HG03095 (cell line): Measurements from ENCODE around the gene EGFL7.
"Not testable (repeated sequence)": the region's sequence is repeated elsewhere in the genome, so short reads cannot be mapped to it uniquely, and the experiment has no call there.

Experiments
- ATAC-seq: cut with Tn5 transposase; IDR thresholded peaks from one replicate; pipeline ENCODE4 v1.9.1; 2021; ENCODE audit warnings: moderate library complexity; ENCODE audit not compliant: unreplicated experiment

The EGFL7 gene

DNA sequence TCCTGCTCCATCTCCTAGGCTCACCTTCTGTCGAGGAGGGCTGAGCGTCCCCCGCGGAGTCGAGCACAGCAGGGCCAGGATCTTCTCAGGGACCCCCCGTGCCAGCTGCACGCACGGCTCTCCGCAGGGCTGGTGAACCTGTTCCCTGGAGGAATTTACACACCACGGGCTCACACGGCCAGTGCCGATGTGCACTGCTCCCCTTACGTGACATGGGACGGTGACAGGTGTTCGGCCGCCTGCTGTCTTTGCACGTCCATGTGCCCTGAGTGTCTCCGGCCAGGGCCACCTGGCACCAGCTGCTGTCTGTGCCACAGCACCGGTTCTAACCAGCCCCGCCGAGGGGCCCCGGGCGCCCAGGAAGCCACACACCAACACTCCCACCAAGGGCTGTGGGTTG lies 33.2 kb downstream of the EGFL7 start:
- no peak for ATAC-seq

DNA sequence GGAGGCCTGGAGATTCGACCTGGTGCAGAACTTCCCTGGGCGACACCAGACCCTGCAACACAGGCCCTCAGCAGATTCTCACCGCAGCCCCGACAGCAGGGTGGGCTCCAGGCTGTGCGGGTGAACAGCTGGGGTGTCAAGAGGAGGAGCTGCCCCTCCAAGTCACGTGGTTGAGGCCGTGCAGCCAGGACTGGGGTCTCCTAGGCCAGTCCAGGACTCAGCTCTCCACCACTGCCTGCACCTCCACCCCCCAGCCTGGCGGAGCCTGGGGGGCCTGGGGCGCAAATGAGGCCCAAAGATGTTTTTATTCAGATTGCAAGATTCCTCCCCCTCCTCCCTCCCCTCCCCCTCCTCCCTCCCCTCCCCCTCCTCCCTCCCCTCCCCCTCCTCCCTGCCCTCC lies 33.8 kb downstream of the EGFL7 start:
- ATAC-seq: no peak

DNA sequence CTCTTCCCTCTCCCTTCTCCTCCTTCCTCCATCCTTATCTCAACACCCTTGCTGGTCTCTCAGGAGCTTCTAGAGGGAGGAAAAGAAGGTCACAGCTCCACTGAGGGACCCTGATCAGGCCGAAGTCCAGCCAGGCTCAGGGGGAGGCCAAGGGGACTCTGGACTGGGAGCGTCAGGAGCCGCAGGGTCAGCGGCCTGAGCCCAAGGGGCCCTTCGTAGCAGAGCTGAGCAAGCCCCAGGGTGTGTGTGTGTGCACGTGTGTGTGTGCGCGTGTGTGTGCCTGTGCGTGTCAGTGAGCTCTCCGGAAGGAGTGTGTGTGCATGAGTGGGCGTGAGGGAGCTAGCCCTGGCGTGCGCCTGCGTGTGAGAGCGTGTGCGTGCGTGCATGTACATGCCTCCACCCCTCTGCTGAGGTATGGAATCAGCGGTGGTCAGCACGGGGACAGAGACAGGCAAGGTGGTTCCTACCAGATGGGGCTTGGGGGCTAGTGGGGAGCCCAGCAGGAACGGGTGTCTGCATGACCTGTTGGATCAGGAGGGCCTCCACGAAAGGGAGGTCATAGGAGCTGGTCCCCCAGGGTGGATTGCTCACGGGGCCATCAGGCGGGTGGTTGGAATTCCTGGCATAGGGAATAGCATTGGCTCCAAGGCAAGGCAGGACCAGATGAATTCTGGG lies 34.6 kb downstream of the EGFL7 start:
- no peak for ATAC-seq

DNA sequence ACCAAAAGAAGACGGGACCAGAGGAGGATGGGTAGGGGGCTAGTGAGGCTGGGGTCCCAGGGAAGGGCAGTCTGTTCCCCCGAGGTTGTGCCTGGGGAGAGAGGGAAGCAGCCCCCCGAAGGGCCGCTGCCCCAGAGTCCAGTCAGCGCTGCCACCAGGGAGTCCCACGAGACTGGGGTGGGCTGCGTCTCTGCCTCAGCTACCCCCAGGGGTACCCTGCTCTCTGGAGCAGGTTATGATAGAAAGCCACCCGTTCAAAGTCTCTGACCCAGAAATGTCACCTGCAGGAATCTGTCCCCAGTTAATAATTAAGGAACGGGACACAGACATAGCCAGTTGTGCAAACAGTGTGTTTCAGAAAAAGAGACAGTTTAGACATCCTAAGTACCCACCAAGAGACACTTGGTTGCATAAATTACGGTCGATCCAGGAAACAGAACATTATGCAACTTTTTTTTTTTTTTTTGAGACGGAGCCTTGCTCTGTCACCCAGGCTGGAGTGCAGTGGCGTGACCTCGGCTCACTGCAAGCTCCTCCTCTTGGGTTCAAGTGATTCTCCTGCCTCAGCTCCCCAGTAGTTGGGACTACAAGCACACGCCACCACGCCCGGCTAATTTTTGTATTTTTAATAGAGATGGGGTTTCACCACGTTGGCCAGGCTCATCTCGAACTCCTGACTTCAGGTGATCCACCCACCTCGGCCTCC lies 35.3 kb downstream of the EGFL7 start:
- ATAC-seq: no peak

DNA sequence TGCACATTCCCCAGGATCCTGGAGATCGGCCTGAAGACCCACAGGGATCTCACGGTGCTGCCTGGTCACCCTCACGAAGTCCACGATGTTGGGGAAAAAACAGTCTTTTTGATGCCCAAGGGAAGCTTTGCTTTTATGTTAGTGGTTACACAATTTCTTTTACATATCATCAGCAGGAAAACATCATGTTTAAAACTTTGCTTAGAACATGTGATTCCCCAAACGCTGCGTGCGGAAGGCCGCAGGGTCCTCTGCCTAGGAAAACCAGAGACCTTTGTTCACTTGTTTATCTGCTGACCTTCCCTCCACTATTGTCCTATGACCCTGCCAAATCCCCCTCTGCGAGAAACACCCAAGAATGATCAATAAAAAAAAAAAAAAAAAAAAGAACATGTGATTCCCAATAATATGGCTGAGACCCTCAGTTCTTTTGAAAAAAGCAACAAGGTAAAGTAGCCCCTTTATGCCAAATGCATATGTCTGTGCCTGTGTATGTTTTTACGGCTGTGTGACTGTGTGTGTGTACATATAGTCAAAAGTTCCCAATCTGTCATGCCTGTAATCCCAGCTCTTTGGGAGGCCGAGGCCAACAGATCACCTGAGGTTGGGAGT lies 36.0 kb downstream of the EGFL7 start:
- ATAC-seq: no peak

DNA sequence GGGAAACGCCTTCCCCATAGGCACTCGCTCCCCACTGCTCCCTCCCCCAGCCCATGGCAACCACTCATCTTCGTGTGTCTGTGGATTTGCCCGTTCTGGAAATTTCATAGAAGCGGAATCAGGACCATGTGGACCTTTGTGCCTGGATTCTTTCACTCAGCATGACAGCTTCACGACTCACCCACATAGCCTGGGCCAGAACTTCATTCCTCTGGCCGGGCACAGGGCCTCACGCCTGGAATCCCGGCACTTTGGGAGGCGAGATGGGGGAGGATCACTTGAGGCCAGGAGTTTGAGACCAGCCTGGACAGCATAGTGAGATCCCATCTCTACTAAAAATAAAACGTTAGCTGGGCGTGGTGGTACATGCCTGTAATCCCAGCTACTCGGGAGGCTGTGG lies 37.6 kb downstream of the EGFL7 start:
- ATAC-seq: no peak

DNA sequence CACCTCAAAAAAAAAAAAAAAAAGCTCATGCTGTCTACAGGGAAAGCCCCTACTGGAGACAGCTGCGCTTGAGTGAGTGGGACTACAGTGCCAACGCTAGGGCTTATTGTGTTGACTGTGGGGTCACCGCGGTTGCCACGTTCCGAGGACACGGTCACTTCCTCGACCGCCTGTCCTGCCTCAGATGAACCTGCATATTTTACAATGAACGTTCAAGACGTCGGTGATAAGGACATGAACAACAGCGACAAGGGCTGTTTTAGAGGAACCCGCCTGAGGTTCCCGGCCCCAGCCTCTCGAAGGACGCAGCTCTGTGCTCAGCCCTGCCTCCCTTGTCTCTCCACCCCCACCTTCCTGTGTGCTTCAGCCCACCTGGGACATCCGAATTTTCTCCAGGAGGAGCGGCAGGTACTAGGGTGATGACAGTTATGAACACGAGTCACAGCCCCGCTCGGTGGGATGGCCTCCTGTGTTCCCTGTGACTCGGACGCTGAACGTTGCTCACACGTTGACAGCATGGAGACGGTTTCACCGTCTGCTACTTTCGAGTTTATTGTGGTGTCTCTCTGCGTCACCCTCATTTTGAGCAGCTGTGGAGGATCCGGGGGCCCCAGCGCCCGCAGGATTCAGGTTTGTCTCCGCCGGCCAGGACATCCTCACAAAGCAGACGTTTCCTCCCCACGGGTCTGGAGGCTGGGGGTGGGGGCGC lies 38.4 kb downstream of the EGFL7 start:
- peak; percentile 57 for ATAC-seq

DNA sequence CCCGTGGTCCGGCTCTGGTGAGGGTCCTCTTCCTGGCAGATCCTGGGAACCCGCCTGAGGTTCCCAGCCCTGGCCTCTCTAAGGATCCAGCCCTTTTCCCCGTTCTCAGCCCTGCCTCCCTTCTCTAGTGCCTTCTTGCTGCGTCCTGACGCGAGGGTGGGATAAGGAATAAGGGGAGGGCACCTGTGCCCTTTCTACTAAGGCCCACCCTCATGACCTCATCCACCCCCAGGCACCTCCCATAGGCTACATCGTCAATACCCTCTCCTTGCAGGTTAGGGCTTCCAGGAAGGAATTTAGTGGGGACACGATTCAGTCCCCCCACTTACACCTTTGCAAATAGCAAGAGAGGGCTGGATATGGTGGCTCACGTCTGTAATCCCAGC lies 38.9 kb downstream of the EGFL7 start:
- peak; percentile 9 for ATAC-seq

DNA sequence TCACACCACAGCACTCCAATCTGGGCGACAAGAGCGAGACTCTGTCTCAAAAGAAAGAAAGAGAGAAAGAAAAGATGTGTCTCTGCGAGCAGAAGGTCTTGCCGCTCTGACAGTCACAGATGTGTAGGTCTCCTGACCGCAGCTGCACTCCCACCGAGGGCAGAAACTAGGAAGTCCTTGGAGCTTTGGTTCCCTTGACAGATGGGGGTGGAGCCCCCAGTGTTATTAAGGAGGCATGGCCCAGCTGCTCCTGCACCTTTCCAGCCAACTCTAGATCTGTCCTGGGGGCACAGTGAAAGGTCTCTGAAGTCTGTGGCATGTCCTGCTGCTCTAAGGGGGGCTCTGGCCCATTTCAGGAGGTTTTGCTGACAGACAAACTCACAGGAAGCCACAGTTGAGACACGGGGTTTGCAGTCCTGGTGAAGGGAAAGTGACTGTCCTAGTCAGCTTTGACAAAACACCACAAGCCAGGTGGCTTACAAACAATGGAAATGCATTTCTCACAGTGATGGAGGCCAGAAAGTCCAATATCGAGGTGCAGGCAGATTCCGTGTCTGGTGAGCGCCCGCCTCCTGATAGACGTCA lies 40.7 kb downstream of the EGFL7 start:
- ATAC-seq: no peak

DNA sequence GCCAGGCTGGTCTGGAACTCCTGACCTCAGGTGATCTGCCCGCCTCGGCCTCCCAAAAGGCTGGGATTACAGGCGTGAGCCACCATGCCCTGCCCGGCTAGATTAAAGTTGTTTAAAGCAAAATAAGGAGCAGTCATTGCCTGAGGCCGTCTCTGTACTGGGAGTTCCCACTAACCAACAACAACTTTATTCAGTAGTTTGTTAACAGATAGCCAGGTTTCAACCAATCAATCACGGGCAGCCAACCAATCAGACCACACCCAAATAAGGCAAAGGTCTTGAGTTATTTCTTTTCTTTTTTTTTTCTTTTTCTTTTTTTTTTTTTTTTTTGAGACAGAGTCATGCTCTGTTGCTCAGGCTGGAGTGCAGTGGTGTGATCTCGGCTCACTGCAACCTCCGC lies 42.0 kb downstream of the EGFL7 start:
- not testable (repeated sequence) for ATAC-seq

DNA sequence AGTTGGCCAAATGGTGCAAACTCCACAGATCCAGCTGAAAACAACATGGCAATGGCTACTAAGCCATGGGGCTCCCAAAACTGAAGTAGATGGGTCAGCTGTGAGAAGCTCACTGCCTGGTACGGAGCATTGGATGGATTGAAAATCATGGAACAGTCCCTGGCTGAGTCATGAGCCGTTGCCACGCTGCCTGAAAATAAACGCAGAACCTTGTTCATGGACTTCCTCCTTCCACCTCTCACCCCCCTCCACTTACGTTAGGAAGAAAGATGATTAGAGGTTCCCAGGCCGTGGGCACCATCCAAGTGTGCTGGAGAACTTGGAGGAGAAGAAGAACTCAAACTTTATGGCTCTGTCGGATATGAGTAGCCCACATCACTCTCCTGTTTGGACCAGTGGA lies 42.8 kb downstream of the EGFL7 start:
- no peak for ATAC-seq

DNA sequence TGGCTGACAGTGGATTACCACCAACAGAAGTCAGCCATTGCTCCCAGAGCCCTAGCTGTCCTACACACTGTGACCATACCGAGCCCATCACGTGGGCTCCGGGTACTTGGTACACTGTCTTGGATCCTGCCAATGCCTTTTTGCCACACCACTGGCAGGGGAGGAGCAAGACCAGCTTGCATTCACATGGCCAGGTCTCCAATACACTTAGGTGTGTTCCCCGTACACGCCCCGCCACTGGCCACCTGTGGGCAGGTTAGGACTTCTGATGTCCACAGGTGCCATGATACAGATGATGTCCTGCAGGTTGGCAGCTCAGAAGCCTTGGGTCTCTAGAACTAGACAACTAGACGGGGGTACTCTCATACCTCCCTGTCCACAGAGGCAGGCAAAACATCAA lies 44.3 kb downstream of the EGFL7 start:
- no peak for ATAC-seq

DNA sequence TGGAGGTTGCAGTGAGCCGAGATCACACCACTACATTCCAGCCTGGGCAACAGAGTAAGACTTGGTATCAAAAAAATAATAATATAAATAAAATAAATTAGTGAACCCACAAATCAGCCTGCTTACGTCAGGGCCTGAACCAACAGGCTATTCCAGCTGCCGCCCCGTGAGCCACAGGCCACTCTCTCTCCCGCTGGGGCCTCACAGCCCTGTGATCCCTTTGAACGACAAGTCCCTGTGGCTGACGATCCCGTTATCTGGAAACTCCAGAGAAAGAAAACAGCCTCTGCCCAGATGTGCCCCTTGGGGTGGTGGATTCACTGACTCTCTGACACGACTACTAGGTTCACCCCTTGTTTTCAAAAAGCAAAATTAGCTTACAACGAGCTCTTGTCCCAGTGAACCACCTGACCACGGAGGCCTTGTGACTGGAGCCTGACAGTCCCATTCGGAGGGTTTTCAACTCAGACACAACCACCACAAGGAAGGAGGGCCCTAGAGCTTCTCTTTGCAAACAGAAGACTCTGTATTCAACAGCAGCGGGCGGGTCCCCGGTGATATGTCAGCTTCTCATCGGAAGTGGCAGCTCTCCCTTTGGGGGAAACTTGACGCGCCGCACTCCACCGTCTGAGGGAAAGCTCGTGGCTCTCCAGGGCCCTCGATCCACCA lies 45.3 kb downstream of the EGFL7 start:
- no peak for ATAC-seq

DNA sequence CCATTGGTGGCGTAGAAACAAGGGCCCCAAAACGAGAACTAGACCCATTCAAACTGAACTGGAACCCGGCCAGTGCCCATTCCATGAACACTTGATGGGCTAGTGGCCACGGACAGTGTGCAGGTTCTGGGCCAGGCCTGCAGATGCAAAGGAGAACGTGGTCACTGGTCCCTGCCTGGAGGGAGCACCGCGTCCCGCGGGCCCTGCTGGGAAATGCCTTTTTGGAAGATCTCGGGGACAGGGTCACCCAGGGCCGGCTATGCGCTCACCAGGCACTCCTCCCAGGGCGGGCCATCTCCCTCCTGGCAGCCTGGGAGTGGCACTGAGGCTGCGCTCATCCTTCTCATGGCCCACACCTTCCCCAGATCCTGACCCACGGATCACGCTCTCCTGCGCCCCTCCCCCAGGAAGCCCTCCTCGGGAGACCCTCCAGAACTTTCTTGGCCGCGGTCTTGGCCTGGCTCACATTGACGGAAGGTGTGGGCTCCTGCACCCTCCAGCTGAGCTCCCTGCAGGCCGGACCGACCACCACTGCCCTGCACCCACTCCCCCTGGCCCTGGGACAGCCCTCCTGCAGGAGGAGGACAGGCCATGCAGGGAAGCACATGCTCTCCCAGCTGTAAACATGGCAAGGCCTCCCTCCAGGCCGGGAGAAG lies 46.9 kb downstream of the EGFL7 start:
- ATAC-seq: no peak

DNA sequence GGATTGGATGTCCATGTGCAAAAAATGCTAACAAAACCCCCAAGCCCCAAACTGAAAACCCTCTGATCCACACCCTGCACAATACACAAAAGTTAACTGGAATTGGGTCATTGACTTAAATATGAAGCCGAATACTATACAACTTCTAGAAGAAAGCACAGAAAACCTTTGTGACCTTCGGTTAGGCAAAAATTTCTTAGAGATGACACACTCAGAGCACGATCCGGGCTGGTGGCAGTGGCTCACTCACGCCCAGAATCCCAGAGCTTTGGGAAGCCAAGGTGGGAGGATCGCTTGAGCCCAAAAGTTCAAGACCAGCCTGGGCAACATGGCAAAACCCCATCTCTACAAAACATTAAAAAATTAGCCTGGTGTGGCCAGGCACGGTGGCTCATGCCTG lies 47.8 kb downstream of the EGFL7 start:
- no peak for ATAC-seq

DNA sequence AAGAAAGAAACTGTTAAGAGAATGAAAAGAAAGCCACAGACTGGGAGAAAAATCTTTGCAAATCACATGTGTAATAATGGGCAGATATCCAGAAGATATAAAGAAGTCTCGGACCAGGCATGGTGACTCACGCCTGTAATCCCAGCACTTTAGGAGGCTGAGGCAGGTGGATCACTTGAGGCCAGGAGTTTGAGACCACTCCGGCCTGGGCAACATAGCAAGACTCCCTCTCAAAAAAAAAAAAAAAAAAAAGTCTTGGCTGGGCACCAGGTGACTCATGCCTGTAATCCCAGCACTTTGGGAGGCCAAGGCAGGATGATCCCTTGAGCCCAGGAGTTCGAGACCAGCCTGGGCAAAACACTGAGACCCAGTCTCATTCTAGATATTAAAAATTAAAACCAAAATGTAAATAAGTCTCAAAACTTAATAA lies 48.5 kb downstream of the EGFL7 start:
- not testable (repeated sequence) for ATAC-seq

DNA sequence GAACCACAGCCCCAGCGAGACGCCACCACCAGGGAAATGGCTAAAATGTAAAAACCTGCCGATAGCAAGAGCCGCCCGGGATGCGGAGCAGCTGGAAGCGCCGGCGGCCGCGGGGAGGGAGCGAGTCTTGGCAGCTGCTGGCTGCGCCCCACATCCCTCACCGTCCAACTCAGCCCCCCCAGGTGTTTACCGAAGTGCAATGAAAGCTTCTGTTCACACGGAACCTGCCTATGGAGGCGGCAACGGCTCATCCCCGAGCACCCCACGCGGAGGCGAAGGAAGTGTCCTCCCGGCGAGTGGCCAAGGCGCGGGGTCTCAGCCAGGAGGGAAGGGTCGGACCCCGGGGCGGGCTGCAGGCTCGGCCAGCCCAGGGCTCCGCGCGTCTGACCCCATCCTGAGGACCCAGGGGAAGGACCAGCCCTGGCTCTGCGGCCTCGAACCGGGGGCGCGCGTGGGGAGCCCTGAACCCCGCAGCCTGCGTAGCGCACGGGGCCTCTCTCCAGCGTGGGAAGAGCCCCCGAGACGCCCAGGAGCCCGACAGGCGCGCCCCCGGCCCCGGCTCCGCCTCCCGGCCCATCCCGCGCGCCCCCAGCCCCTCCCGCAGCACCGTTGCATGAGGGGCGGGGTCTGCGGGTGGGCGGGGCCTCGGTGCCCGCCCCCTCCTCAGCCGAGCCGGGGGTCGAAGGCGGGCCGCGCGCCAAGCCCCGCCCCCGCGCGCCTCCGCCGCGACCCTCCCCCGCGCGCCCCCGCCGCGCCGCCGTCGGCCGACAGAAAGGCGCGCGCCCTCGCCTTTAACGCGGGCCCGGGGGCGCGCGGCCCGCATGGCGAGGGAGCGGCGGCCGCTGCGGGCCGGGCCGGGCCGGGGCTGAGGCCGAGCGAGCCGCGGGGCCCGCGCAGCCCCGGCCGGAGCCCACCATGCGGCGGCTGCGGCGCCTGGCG lies 49.3 kb downstream of the EGFL7 start, which contains the start of gene DIPK1B:
Gene DIPK1B (plus strand): TSS at position 822 of the 939 bp plus-strand sequence. CDS start 94 bp downstream, at position 916.
- ATAC-seq: no peak

DNA sequence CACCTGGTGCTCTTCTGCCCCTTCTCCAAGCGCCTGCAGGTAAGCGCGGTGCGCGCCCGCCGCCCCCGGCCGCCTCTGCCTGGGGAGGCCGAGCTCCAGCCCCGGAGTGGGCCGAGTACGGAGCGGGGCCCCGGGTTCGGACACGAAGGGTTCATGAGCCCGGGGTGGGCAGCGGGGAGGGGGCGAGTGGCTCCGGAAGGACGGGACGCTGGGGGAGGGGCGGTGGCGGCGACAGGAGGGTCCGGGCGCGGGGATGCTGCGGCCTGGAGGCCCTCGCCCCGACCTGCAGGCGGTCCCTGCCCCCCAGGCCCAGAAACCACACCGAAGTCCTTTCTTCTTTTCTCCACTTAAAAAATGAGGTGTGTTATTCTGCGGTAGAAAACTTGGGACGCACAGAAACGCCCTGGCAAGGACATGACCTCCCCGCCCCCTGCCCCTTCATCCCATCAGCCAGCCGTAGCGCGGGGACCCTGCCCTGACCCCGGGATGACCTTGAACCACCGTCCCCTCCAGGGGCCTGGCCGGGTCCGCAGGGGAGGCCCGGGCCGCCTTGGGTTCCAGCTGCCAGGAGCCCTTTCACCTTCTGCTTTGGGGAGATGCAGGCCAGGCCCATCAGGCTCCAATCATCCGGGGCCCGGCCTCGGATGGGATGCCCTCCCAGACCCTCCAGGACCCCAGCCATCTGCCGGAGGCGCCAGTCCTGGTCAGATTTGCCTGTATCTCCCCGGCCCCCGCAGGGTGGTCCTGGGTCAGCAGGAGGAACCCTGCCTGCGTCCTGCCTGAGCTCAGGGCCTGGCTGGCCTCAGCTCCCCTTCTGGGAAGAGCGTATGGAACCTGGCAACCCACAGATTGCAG lies 50.2 kb downstream of the EGFL7 start:
- no peak for ATAC-seq
